GM19023 (cell line): ENCODE measurements around the gene CXXC1.
"Not testable (repeated sequence)": the region's sequence is repeated elsewhere in the genome, so short reads cannot be mapped to it uniquely, and the experiment has no call there.

ENCODE experiments used
- ATAC-seq: cut with Tn5 transposase; IDR thresholded peaks from one replicate; pipeline ENCODE4 v1.9.1; 2021; ENCODE audit warnings: mild to moderate bottlenecking, moderate library complexity; ENCODE audit not compliant: unreplicated experiment

CXXC1 gene

GRCh38 chr18:50287441-50288347 is at the start of gene CXXC1:
CXXC1 (minus strand) TSS chr18:50287692; CDS start chr18:50287589, 103 bp downstream.
- peak; percentile 90 for ATAC-seq

- peak; percentile 63 for ATAC-seq
These were observed 47.2 kb upstream of the CXXC1 start for GRCh38 chr18:50334546-50335152.

- no peak for ATAC-seq
These were observed 44.2 kb upstream of the CXXC1 start for GRCh38 chr18:50331691-50332090.

- ATAC-seq: no peak
These were observed 42.7 kb upstream of the CXXC1 start for GRCh38 chr18:50330176-50330575.

GRCh38 chr18:50327983-50328382 is 40.5 kb upstream of the CXXC1 start:
- ATAC-seq: no peak

GRCh38 chr18:50320719-50321118 is 33.2 kb upstream of the CXXC1 start:
- ATAC-seq: peak; percentile 50

GRCh38 chr18:50315100-50315871 is 27.8 kb upstream of the CXXC1 start:
- ATAC-seq: peak; percentile 71

GRCh38 chr18:50313873-50314460 is 26.5 kb upstream of the CXXC1 start:
- no peak for ATAC-seq

- peak; percentile 30 for ATAC-seq
These were observed 25.6 kb upstream of the CXXC1 start for GRCh38 chr18:50313031-50313607.

GRCh38 chr18:50312296-50313030 is 25.0 kb upstream of the CXXC1 start:
- ATAC-seq: peak; percentile 63

GRCh38 chr18:50311650-50312049 is 24.2 kb upstream of the CXXC1 start:
- no peak for ATAC-seq

- ATAC-seq: no peak
These were observed 22.6 kb upstream of the CXXC1 start for GRCh38 chr18:50310080-50310479.

- ATAC-seq: not testable (repeated sequence)
These were observed 21.4 kb upstream of the CXXC1 start for GRCh38 chr18:50308851-50309250.

GRCh38 chr18:50307738-50308470 is 20.4 kb upstream of the CXXC1 start:
- peak; percentile 93 for ATAC-seq

GRCh38 chr18:50307400-50307737 is 19.9 kb upstream of the CXXC1 start:
- peak; percentile 18 for ATAC-seq

GRCh38 chr18:50306944-50307343 is 19.5 kb upstream of the CXXC1 start:
- ATAC-seq: no peak

GRCh38 chr18:50301074-50301473 is 13.6 kb upstream of the CXXC1 start:
- no peak for ATAC-seq

GRCh38 chr18:50299626-50300388 is 12.3 kb upstream of the CXXC1 start:
- ATAC-seq: no peak
